Superior temporal gyrus (tissue), 1 donor: ENCODE data around the gene CR1.
"Not testable (repeated sequence)": the region's sequence is repeated elsewhere in the genome, so short reads cannot be mapped to it uniquely, and the experiment has no call there.

ENCODE experiments used
- DNase-seq: peaks from one replicate; pipeline ENCODE4 v3.0.0-alpha.2; 2016; ENCODE audit errors: extremely low spot score

Gene CR1

GRCh38 chr1:207672522-207673130 lies 176.7 kb downstream of the CR1 start:
- peak; percentile 50 for DNase-seq

GRCh38 chr1:207673399-207673798 lies 177.4 kb downstream of the CR1 start:
- no peak for DNase-seq

GRCh38 chr1:207676153-207676552 lies 180.2 kb downstream of the CR1 start:
- no peak for DNase-seq

- DNase-seq = not testable (repeated sequence)
Measured at GRCh38 chr1:207680590-207681388, 184.8 kb downstream of the CR1 start.

- not testable (repeated sequence) for DNase-seq
Measured at GRCh38 chr1:207682872-207683434, 187.0 kb downstream of the CR1 start.

GRCh38 chr1:207690551-207690950 lies 194.6 kb downstream of the CR1 start:
- not testable (repeated sequence) for DNase-seq

GRCh38 chr1:207691010-207691409 lies 195.1 kb downstream of the CR1 start:
- no peak for DNase-seq
